ENCODE measurements around the gene SHLD3.
A peak's percentile ranks its signal among the peaks of the same experiment; 100 is the strongest.
"Not testable (repeated sequence)": the region's sequence is repeated elsewhere in the genome, so short reads cannot be mapped to it uniquely, and the experiment has no call there.

Gene SHLD3

GRCh38 chr5:65624571-65625555 lies at the start of gene SHLD3, which contains the start of gene TRAPPC13:
TSS of gene SHLD3 (plus strand) at chr5:65625027. CDS start at chr5:65629588, 4,561 bp downstream.
TSS of gene TRAPPC13 (plus strand) at chr5:65625027. CDS start at chr5:65625061, 34 bp downstream.
- DNase-seq = peak; percentile 89 to 93

- no peak for DNase-seq
Observed at GRCh38 chr5:65577141-65577540, 47.7 kb upstream of the SHLD3 start.

- DNase-seq = no peak
Observed at GRCh38 chr5:65588694-65589093, 36.1 kb upstream of the SHLD3 start.

- DNase-seq = not testable (repeated sequence)
Observed at GRCh38 chr5:65601761-65602160, 23.1 kb upstream of the SHLD3 start.

GRCh38 chr5:65611524-65611923 lies 13.3 kb upstream of the SHLD3 start:
- DNase-seq = no peak

- no peak for DNase-seq
Observed at GRCh38 chr5:65612298-65612907, 12.4 kb upstream of the SHLD3 start.

GRCh38 chr5:65620021-65620420 lies 4.8 kb upstream of the SHLD3 start:
- DNase-seq = no peak

GRCh38 chr5:65621961-65622360 lies 2.9 kb upstream of the SHLD3 start:
- not testable (repeated sequence) for DNase-seq

- DNase-seq = no peak
Observed at GRCh38 chr5:65623482-65623881, 1.3 kb upstream of the SHLD3 start.

GRCh38 chr5:65624025-65624570 lies 729 bp upstream of the SHLD3 start, which contains the start of gene TRIM23:
TSS of gene TRIM23 (minus strand) at chr5:65624333. CDS start at chr5:65624274, 59 bp downstream.
- peak; percentile 93 for DNase-seq

GRCh38 chr5:65625743-65626142 lies 916 bp downstream of the SHLD3 start:
- no peak for DNase-seq

- no peak for DNase-seq
Observed at GRCh38 chr5:65630981-65631380, 6.2 kb downstream of the SHLD3 start.

GRCh38 chr5:65640240-65640639 lies 15.4 kb downstream of the SHLD3 start:
- no peak for DNase-seq

- no peak for DNase-seq
Observed at GRCh38 chr5:65646938-65647337, 22.1 kb downstream of the SHLD3 start.

- DNase-seq = no peak
Observed at GRCh38 chr5:65647941-65648340, 23.1 kb downstream of the SHLD3 start.

GRCh38 chr5:65651144-65651543 lies 26.3 kb downstream of the SHLD3 start:
- DNase-seq = no peak

GRCh38 chr5:65654713-65655112 lies 29.9 kb downstream of the SHLD3 start:
- no peak for DNase-seq

- no peak for DNase-seq
Observed at GRCh38 chr5:65663804-65664521, 39.1 kb downstream of the SHLD3 start.

GRCh38 chr5:65668696-65669095 lies 43.9 kb downstream of the SHLD3 start:
- no peak for DNase-seq

- DNase-seq = no peak
Observed at GRCh38 chr5:65672796-65673195, 48.0 kb downstream of the SHLD3 start.

GRCh38 chr5:65674749-65675148 lies 49.9 kb downstream of the SHLD3 start:
- no peak for DNase-seq

GRCh38 chr5:65676056-65676455 lies 51.2 kb downstream of the SHLD3 start:
- not testable (repeated sequence) for DNase-seq

Data from NCI-H446 (cell line).